ENCODE data around the gene SAPCD2. TPM values are rescaled to one million over a fixed set of nuclear protein-coding genes. Genes with fewer than 3 reads are reported as not detected.

SAPCD2 gene
- total and polyA plus RNA-seq, 2 of the 4 experiments (the other 2 are of a cell fraction), result 3.4 to 4.9 TPM

- in situ Hi-C loops (cut with MboI; ENCODE audit: low sequenced_read_pairs) (no loop called here), intact Hi-C loops (cut with micrococcal nuclease) (no loop called here), dilution Hi-C loops (cut with HindIII; ENCODE audit: low sequenced_read_pairs, unreplicated experiment) (no loop called here)
- Histone ChIP-seq H3K14ac (replicated peaks; ENCODE audit: low read depth, low read length) (no peak overlapping the region), H2AK9ac (replicated peaks; ENCODE audit: low read depth, low read length, poor library complexity) (peak overlapping the region; percentile 6), H4K8ac (ENCODE audit: low read depth in 2 of 2, low read length in 2 of 2) (no peak overlapping the region; a peak in 1 of 4 replicates), H3K56ac (ENCODE audit: extremely low read depth, insufficient read depth, low read length) (no peak overlapping the region), H3K18ac (ENCODE audit: low read depth, low read length) (no peak overlapping the region), H3K23ac (ENCODE audit: low read depth, low read length) (0 out of 2 replicates have a peak overlapping the region, but pooled peaks have one; percentile 26), H2BK5ac (ENCODE audit: low read depth, low read length, poor library complexity, severe bottlenecking) (no peak overlapping the region), H2BK120ac (ENCODE audit: low read depth, low read length) (no peak overlapping the region), H3K27me3 (ENCODE audit: control insufficient read depth, insufficient read depth, low read length) (no peaks in the 10 kb centered on the region), H3K4me1 (ENCODE audit: control insufficient read depth, insufficient read depth, low read length) (peaks cover 10% of the 10 kb centered on the region), H3K27ac (ENCODE audit: insufficient read depth, low read length) (no peak overlapping the region), H3K4ac (ENCODE audit: low read depth, low read length) (no peak overlapping the region), H3K79me1 (ENCODE audit: low read depth in 1 of 2, low read length in 2 of 2) (peaks cover 31 to 36% of the 10 kb centered on the region in 2 experiments), H2AFZ (replicated peaks; ENCODE audit: low read length, poor library complexity) (no peak overlapping the region), H4K5ac (ENCODE audit: low read depth, low read length) (no peak overlapping the region), H3K9me1 (ENCODE audit: insufficient read depth, low read length) (peaks cover 6% of the 10 kb centered on the region), H3K36me3 (ENCODE audit: control insufficient read depth, insufficient read depth, low read length) (peaks cover 12% of the 10 kb centered on the region; the same call in 1 of the 2 replicates), H3K4me2 (ENCODE audit: low read depth, low read length) (no peak overlapping the region), H4K91ac (ENCODE audit: insufficient read depth, low read depth, low read length) (no peak overlapping the region), H3K9ac (ENCODE audit: low read depth, low read length) (no peak overlapping the region), H2BK20ac (ENCODE audit: low read depth, low read length) (no peak overlapping the region), H4K20me1 (ENCODE audit: insufficient read depth, low read length) (no peaks in the 10 kb centered on the region), H2AK5ac (ENCODE audit: low read depth, low read length) (no peak overlapping the region), H2BK15ac (ENCODE audit: low read depth, low read length) (no peak overlapping the region), H3K4me3 (ENCODE audit: insufficient read depth, low read depth, low read length) (no peak overlapping the region), H3K9me3 (ENCODE audit: control insufficient read depth, insufficient read depth, low read length) (no peaks in the 10 kb centered on the region)
- CTCF ChIA-PET, result no interaction called here
- POLR2A ChIA-PET (ENCODE audit: unreplicated experiment), result no interaction called here
- DNase-seq (no peak), ATAC-seq (ENCODE audit: low read depth) (no peak)
- no TSS peak for BruUV-seq (replicated peaks)
- no CpG with 5 or more reads among the region's 5 CpGs for WGBS, 2 experiments (ENCODE audit: extremely low coverage in 2 of 2, insufficient read length in 1 of 2)
- TF ChIP-seq MAFK (IDR thresholded peaks at IDR 0.05; ENCODE audit: low read depth, low read length), result no peak
Measured at GRCh38 chr9:137088121-137088520, 17.8 kb upstream of the SAPCD2 start.
